IPS DF 19.7 (cell line): ENCODE data around the gene ATP5F1C.

Source experiments
- DNase-seq: peaks from one replicate; pipeline ENCODE4 v3.0.0-alpha.2; 2013; ENCODE audit warnings: low read depth, low spot score

The ATP5F1C gene

GRCh38 chr10:7846591-7846990, 58.6 kb downstream of the ATP5F1C start:
- DNase-seq = no peak

DNA sequence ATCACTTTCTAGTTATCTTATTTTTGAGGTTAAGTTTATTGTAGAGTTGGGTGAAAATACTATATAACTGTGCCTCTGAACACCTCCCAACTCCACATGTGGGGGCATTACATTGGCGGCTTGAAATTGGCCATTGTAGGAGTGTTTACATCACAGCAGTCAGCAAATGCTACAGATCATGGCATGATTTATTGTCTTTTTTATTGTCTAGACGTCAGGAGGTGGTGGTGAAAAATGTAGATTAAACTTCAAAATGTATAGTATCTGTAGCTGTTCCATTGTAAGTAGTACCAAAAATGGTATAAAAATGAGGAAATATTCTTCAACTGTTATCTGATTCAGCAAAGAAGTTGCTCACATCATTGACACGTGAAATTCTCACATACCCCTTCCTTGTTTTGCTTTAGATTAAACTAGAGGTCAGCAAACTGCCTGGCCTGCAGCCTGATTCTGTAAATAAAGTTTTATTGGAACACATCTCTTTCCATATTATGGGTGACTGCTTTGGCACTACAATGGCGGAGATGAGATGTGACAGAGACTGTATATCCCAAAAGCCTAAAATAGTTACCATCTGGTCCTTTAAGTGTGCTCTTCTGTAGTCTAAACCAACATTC, 65.4 kb downstream of the ATP5F1C start:
- no peak for DNase-seq

GRCh38 chr10:7853890-7854289, 65.9 kb downstream of the ATP5F1C start:
- DNase-seq = no peak

DNA sequence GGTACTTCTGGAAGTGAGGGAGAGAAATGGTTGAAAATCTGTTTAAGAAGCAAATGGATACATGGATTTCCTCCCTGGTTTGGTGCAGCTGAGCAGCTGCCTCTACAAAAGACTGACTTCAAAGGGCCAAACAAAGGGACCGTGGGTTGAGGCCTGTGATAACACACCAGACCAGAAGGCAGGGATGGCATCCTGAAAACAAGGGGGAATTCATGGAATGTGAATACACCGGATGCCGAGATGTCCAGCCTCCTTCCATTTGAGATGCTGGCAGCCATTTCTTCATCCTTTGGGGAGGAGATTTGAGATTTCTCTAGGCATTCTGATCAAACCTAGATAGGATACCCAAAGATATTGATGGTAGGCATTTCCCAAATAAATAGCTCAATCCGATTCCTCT, 67.2 kb downstream of the ATP5F1C start:
- peak; percentile 48 for DNase-seq

GRCh38 chr10:7856678-7857077, 68.7 kb downstream of the ATP5F1C start:
- DNase-seq = no peak

DNA sequence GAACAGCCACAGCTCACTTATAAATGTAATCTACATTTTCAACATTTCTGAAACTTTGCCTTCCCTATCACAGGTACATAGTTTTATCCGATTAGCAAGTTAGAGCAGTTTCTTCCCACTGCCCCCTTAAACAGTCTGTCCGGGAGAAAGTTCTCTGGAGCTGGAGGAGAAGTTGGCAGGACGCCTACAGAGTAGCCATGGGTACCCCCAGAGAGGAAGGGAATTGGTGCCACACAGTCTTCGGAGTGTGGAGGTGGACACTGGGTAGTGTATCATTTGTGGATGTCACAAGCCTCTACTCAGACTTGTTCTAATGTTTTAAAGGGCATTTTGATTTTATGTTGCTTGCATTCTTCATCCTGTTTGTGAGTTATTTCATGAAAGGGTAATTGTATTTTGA, 69.3 kb downstream of the ATP5F1C start:
- no peak for DNase-seq
